MG63 (cell line): ENCODE data around the gene PDLIM7. TPM values are rescaled to one million over a fixed set of nuclear protein-coding genes. Genes with fewer than 3 reads are reported as not detected.
"Not testable (repeated sequence)": the region's sequence is repeated elsewhere in the genome, so short reads cannot be mapped to it uniquely, and the experiment has no call there.

ENCODE experiments used
- DNase-seq: peaks from one replicate; pipeline ENCODE4 v3.0.0-alpha.2; 2020
- H3K27me3 ChIP-seq: fragments of 250-450 bp; sonication (Bioruptor Pico); 2 replicates; pipeline ENCODE4 v1.5.1; 2020; ENCODE audit warnings: mild to moderate bottlenecking, moderate library complexity
- H3K36me3 ChIP-seq: fragments of 250-450 bp; sonication (Bioruptor Pico); 2 replicates; pipeline ENCODE4 v1.5.1; 2020; ENCODE audit warnings: mild to moderate bottlenecking, moderate library complexity
- H3K4me3 ChIP-seq: fragments of 250-450 bp; sonication (Bioruptor Pico); 2 replicates; pipeline ENCODE4 v1.5.1; 2020; ENCODE audit warnings: mild to moderate bottlenecking, moderate library complexity
- H3K9me3 ChIP-seq: fragments of 250-450 bp; sonication (Bioruptor Pico); 2 replicates; pipeline ENCODE4 v1.5.1; 2020; ENCODE audit warnings: mild to moderate bottlenecking, moderate library complexity
- total RNA-seq: library from RNA; depleted of rRNA; stranded (reverse); fragments of >200 nt; shearing (Covaris generic); gene quantifications from 2 replicates; pipeline ENCODE4 v1.2.3, GENCODE V29; 2014; ENCODE audit warnings: low replicate concordance

The PDLIM7 gene
- total RNA-seq, 1 experiment from 2014 or later: 165 TPM

GRCh38 chr5:177490311-177490991 lies 7.0 kb downstream of the PDLIM7 start:
- no peak overlapping the region for H3K4me3 ChIP-seq
- peaks cover 95% of the 10 kb centered on the region for H3K36me3 ChIP-seq
- H3K27me3 ChIP-seq: no peaks in the 10 kb centered on the region

GRCh38 chr5:177489119-177489716 lies 8.2 kb downstream of the PDLIM7 start:
- no peak for DNase-seq
- Histone ChIP-seq H3K9me3 (no peaks in the 10 kb centered on the region), H3K27me3 (no peaks in the 10 kb centered on the region), H3K4me3 (no peak overlapping the region), H3K36me3 (peaks cover 95% of the 10 kb centered on the region)

More at GRCh38 chr5:177490311-177490991, 7.0 kb downstream of the PDLIM7 start:
- no peaks in the 10 kb centered on the region for H3K9me3 ChIP-seq
- DNase-seq: no peak

GRCh38 chr5:177487975-177488374 lies 9.4 kb downstream of the PDLIM7 start:
- Histone ChIP-seq H3K4me3 (no peak overlapping the region), H3K9me3 (no peaks in the 10 kb centered on the region), H3K36me3 (peaks cover 93% of the 10 kb centered on the region), H3K27me3 (no peaks in the 10 kb centered on the region)
- DNase-seq: no peak

- Histone ChIP-seq H3K27me3 (no peaks in the 10 kb centered on the region), H3K4me3 (no peak overlapping the region), H3K9me3 (no peaks in the 10 kb centered on the region), H3K36me3 (peaks cover 90% of the 10 kb centered on the region)
- no peak for DNase-seq
Measured at GRCh38 chr5:177487144-177487543, 10.3 kb downstream of the PDLIM7 start.

- H3K27me3 ChIP-seq: no peaks in the 10 kb centered on the region
- no peak for DNase-seq
- H3K4me3 ChIP-seq: no peak overlapping the region
- H3K36me3 ChIP-seq: peaks cover 94% of the 10 kb centered on the region
- H3K9me3 ChIP-seq: no peaks in the 10 kb centered on the region
Measured at GRCh38 chr5:177486256-177486655, 11.1 kb downstream of the PDLIM7 start.

- not testable (repeated sequence) for DNase-seq, H3K27me3 ChIP-seq
- H3K36me3 ChIP-seq: peaks cover 93% of the 10 kb centered on the region
Measured at GRCh38 chr5:177485753-177486152, 11.7 kb downstream of the PDLIM7 start.

GRCh38 chr5:177484902-177485549 lies 12.4 kb downstream of the PDLIM7 start:
- no peak overlapping the region for H3K4me3 ChIP-seq
- DNase-seq: no peak
- no peaks in the 10 kb centered on the region for H3K27me3 ChIP-seq
- no peaks in the 10 kb centered on the region for H3K9me3 ChIP-seq
- peaks cover 87% of the 10 kb centered on the region for H3K36me3 ChIP-seq

More at GRCh38 chr5:177485753-177486152, 11.7 kb downstream of the PDLIM7 start:
- not testable (repeated sequence) for H3K9me3 ChIP-seq, H3K4me3 ChIP-seq

GRCh38 chr5:177483994-177484901 lies 13.2 kb downstream of the PDLIM7 start:
- Histone ChIP-seq H3K27me3 (no peaks in the 10 kb centered on the region), H3K36me3 (peaks cover 87% of the 10 kb centered on the region), H3K4me3 (no peak overlapping the region), H3K9me3 (no peaks in the 10 kb centered on the region)
- no peak for DNase-seq

GRCh38 chr5:177483042-177483441 lies 14.4 kb downstream of the PDLIM7 start:
- no peaks in the 10 kb centered on the region for H3K27me3 ChIP-seq
- peaks cover 83% of the 10 kb centered on the region for H3K36me3 ChIP-seq
- no peak for DNase-seq
- no peaks in the 10 kb centered on the region for H3K9me3 ChIP-seq
- no peak overlapping the region for H3K4me3 ChIP-seq

GRCh38 chr5:177482359-177482795 lies 15.0 kb downstream of the PDLIM7 start:
- Histone ChIP-seq H3K9me3 (no peaks in the 10 kb centered on the region), H3K4me3 (no peak overlapping the region), H3K36me3 (peaks cover 78% of the 10 kb centered on the region), H3K27me3 (no peaks in the 10 kb centered on the region)
- DNase-seq: no peak

- no peak for DNase-seq
- peaks cover 53% of the 10 kb centered on the region for H3K36me3 ChIP-seq
- no peaks in the 10 kb centered on the region for H3K27me3 ChIP-seq
- H3K9me3 ChIP-seq: no peaks in the 10 kb centered on the region
- no peak overlapping the region for H3K4me3 ChIP-seq
Measured at GRCh38 chr5:177479774-177480173, 17.6 kb downstream of the PDLIM7 start.

GRCh38 chr5:177478711-177479646 lies 18.4 kb downstream of the PDLIM7 start:
- Histone ChIP-seq H3K27me3 (no peaks in the 10 kb centered on the region), H3K36me3 (peaks cover 45% of the 10 kb centered on the region), H3K9me3 (no peaks in the 10 kb centered on the region), H3K4me3 (no peak overlapping the region)
- DNase-seq: no peak

- DNase-seq: no peak
- Histone ChIP-seq H3K36me3 (peaks cover 36% of the 10 kb centered on the region), H3K9me3 (no peaks in the 10 kb centered on the region), H3K4me3 (no peak overlapping the region), H3K27me3 (no peaks in the 10 kb centered on the region)
Measured at GRCh38 chr5:177477701-177478477, 19.5 kb downstream of the PDLIM7 start.

- Histone ChIP-seq H3K27me3 (no peaks in the 10 kb centered on the region), H3K9me3 (no peaks in the 10 kb centered on the region), H3K36me3 (peaks cover 37% of the 10 kb centered on the region), H3K4me3 (no peak overlapping the region)
- DNase-seq: peak; percentile 73
Measured at GRCh38 chr5:177476531-177477233, 20.7 kb downstream of the PDLIM7 start.
